ENCODE results near the gene CST11.

Gene CST11

DNA sequence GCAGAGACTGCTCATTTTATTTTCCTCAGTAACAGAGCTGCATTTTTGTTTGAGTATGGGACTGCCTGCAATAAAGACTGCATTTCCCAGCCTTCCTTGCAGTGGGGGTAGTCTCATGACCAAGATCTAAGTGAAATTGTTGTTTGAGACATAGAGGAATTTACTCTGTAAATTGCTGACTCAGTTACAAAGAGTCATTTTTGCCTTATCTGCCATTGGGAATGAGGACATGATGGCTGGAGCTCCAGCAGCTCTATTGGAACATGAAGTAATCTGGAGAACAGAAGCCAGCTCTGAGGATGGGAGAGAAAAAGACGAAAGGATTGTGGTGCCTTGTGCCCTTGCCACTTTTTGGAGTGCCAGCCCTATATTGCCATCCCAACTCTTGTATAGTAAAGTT is 2.1 kb upstream of the CST11 start:
- H3K9me3 ChIP-seq (ENCODE audit: control insufficient read depth, insufficient read depth, low read length), result no peaks in the 10 kb centered on the region
- no peak overlapping the region for H3K27ac ChIP-seq (ENCODE audit: low read depth, low read length)
- H3K36me3 ChIP-seq (ENCODE audit: control insufficient read depth, insufficient read depth, low read length), result no peaks in the 10 kb centered on the region
- H3K4me1 ChIP-seq (ENCODE audit: control insufficient read depth, insufficient read depth, low read length), result no peaks in the 10 kb centered on the region
- H3K9ac ChIP-seq (ENCODE audit: low read depth, low read length), result no peak overlapping the region
- no peak overlapping the region for H3K4me3 ChIP-seq (ENCODE audit: low read depth, low read length)
- H3K27me3 ChIP-seq (ENCODE audit: control insufficient read depth, insufficient read depth, low read length), result no peaks in the 10 kb centered on the region

DNA sequence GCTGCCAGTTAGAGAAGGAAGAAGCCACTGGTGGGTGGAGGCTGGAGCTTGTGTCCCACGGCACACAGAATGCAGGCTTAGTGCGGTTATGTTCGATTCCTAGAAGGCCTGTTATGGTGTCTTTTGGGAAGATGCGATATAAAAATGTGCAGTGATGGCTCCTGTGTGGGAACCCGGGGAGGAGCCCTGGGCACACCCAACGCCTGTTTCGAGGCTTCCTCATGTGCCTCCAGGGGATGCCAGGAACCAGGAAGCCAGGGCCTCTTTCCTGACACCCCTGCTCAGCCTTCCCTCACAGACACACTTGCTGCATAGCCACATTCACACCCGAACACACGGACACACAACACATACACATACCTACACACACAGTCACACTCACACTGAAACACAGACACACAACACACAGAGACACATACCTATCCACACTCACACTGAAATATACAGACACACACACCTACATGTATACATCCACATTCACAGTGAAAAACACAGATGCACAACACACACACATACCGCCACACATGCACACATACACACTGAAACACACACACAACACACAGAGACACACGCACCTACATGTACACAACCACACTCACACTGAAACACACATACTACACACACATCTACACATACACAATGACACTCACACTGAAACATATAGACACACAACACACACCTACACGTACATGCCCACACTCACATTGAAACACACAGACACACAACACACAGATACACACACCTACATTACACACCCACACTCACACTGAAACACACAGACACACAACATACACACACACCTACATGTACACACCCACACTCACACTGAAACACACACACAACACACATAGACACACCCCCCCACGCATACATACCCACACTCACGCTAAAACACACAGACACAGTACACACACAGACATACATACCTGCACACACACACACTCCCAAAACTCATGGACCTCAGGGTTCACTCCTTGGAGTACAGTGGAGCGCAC is 1.2 kb upstream of the CST11 start:
- no peaks in the 10 kb centered on the region for H3K36me3 ChIP-seq (ENCODE audit: control insufficient read depth, insufficient read depth, low read length)
- H3K27ac ChIP-seq (ENCODE audit: low read depth, low read length), result no peak overlapping the region
- H3K27me3 ChIP-seq (ENCODE audit: control insufficient read depth, insufficient read depth, low read length), result no peaks in the 10 kb centered on the region
- no peaks in the 10 kb centered on the region for H3K4me1 ChIP-seq (ENCODE audit: control insufficient read depth, insufficient read depth, low read length)
- no peak overlapping the region for H3K9ac ChIP-seq (ENCODE audit: low read depth, low read length)
- no peaks in the 10 kb centered on the region for H3K9me3 ChIP-seq (ENCODE audit: control insufficient read depth, insufficient read depth, low read length)
- H3K4me3 ChIP-seq (ENCODE audit: low read depth, low read length), result no peak overlapping the region

GRCh38 chr20:23451956-23452487 is 654 bp downstream of the CST11 start:
- H3K36me3 ChIP-seq (ENCODE audit: control insufficient read depth, insufficient read depth, low read length), result no peaks in the 10 kb centered on the region
- no peak overlapping the region for H3K27ac ChIP-seq (ENCODE audit: low read depth, low read length)
- no peaks in the 10 kb centered on the region for H3K27me3 ChIP-seq (ENCODE audit: control insufficient read depth, insufficient read depth, low read length)
- no peaks in the 10 kb centered on the region for H3K4me1 ChIP-seq (ENCODE audit: control insufficient read depth, insufficient read depth, low read length)
- no peak overlapping the region for H3K9ac ChIP-seq (ENCODE audit: low read depth, low read length)
- H3K9me3 ChIP-seq (ENCODE audit: control insufficient read depth, insufficient read depth, low read length), result no peaks in the 10 kb centered on the region
- H3K4me3 ChIP-seq (ENCODE audit: low read depth, low read length), result no peak overlapping the region

DNA sequence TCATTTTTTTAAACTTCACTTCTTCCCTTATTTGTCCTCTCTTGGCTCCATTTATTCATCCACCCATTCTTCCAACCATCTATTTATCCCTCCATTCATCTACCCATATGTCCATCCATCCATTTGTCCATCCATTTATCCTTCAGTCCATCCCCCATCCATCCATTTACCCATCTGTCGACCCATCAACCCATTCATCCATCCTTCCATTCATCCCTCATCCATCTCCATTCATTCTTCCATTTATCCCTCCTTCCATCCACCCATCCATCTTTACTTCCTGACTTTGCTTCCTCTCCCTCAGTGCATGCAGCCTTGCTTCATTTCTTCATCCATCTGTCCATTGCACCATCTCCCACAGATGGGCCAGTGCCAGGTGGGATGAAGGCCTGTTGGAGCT is 1.8 kb downstream of the CST11 start:
- no peaks in the 10 kb centered on the region for H3K4me1 ChIP-seq (ENCODE audit: control insufficient read depth, insufficient read depth, low read length)

DNA sequence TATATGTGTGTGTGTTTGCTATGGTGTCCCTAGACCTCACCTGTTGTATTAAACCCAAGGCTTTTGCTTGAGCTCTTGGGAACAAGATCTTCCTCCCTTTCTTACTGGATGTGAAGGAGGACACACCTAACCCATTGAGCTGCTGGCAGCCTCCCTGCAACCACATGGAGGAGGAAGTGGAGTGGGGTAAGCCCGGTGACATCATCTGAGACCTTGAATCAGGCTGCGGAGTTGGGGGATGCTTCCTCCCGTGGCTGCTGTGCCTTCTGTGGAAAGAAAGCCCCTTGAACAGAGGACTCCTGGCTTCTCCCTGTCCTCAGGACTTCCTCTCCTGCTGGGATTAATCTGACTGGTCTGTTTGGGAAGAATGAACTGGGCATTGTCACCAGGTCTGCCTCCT is 3.3 kb downstream of the CST11 start:
- Histone ChIP-seq H3K36me3 (ENCODE audit: control insufficient read depth, insufficient read depth, low read length) (no peaks in the 10 kb centered on the region), H3K27ac (ENCODE audit: low read depth, low read length) (no peak overlapping the region), H3K4me3 (ENCODE audit: low read depth, low read length) (no peak overlapping the region), H3K4me1 (ENCODE audit: control insufficient read depth, insufficient read depth, low read length) (no peaks in the 10 kb centered on the region), H3K27me3 (ENCODE audit: control insufficient read depth, insufficient read depth, low read length) (no peaks in the 10 kb centered on the region), H3K9ac (ENCODE audit: low read depth, low read length) (no peak overlapping the region), H3K9me3 (ENCODE audit: control insufficient read depth, insufficient read depth, low read length) (no peaks in the 10 kb centered on the region)

More for the DNA sequence above, 1.8 kb downstream of the CST11 start:
- no peaks in the 10 kb centered on the region for H3K27me3 ChIP-seq (ENCODE audit: control insufficient read depth, insufficient read depth, low read length)
- no peak overlapping the region for H3K27ac ChIP-seq (ENCODE audit: low read depth, low read length)
- H3K36me3 ChIP-seq (ENCODE audit: control insufficient read depth, insufficient read depth, low read length), result no peaks in the 10 kb centered on the region
- no peaks in the 10 kb centered on the region for H3K9me3 ChIP-seq (ENCODE audit: control insufficient read depth, insufficient read depth, low read length)
- H3K4me3 ChIP-seq (ENCODE audit: low read depth, low read length), result no peak overlapping the region
- H3K9ac ChIP-seq (ENCODE audit: low read depth, low read length), result no peak overlapping the region

DNA sequence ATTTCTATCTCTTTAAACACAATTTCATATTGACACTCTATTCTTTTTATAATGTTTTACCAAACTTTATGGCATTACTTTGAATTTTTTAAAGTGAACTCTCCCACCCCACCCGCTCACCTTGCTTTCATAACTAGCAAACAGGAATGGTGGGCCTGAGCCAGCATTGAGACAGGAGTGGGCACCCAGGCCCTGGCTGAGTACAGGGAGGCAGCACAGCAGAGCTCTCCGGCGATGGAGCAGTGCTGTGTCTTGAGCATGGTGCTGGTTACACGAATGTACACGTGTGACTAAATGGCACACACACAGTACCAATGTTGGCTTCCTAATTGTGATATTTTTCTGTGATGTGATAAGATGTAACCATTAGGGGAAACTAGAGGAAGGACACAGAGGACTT is 4.5 kb downstream of the CST11 start:
- Histone ChIP-seq H3K4me3 (ENCODE audit: low read depth, low read length) (no peak overlapping the region), H3K9me3 (ENCODE audit: control insufficient read depth, insufficient read depth, low read length) (no peaks in the 10 kb centered on the region), H3K4me1 (ENCODE audit: control insufficient read depth, insufficient read depth, low read length) (no peaks in the 10 kb centered on the region), H3K27ac (ENCODE audit: low read depth, low read length) (no peak overlapping the region), H3K36me3 (ENCODE audit: control insufficient read depth, insufficient read depth, low read length) (no peaks in the 10 kb centered on the region), H3K27me3 (ENCODE audit: control insufficient read depth, insufficient read depth, low read length) (no peaks in the 10 kb centered on the region), H3K9ac (ENCODE audit: low read depth, low read length) (no peak overlapping the region)

DNA sequence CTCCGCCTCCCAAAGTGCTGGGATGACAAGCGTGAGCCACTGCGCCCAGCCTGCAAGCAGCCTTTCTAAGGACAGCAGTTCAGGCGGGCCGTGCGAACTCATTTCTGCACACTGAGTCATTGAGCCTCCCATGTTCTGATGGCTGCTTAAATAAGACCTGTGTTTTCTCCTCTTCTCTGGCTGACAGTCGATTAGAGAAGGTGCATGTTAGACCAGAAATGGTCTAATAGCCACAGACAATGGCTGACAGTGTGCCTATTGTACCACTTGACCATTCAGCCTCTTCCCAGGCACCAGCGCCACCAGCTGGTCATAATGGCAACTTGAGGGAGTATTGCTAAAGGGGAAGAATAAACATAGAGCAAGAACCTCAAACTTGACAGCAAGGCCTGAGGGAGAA is 6.2 kb downstream of the CST11 start:
- no peaks in the 10 kb centered on the region for H3K27me3 ChIP-seq (ENCODE audit: control insufficient read depth, insufficient read depth, low read length)
- H3K9me3 ChIP-seq (ENCODE audit: control insufficient read depth, insufficient read depth, low read length), result no peaks in the 10 kb centered on the region
- H3K4me3 ChIP-seq (ENCODE audit: low read depth, low read length), result no peak overlapping the region
- H3K4me1 ChIP-seq (ENCODE audit: control insufficient read depth, insufficient read depth, low read length), result no peaks in the 10 kb centered on the region
- no peak overlapping the region for H3K27ac ChIP-seq (ENCODE audit: low read depth, low read length)
- H3K9ac ChIP-seq (ENCODE audit: low read depth, low read length), result no peak overlapping the region
- H3K36me3 ChIP-seq (ENCODE audit: control insufficient read depth, insufficient read depth, low read length), result no peaks in the 10 kb centered on the region

GRCh38 chr20:23445596-23446217 is 7.0 kb downstream of the CST11 start:
- H3K4me1 ChIP-seq (ENCODE audit: control insufficient read depth, insufficient read depth, low read length), result no peaks in the 10 kb centered on the region
- no peak overlapping the region for H3K4me3 ChIP-seq (ENCODE audit: low read depth, low read length)
- no peak overlapping the region for H3K27ac ChIP-seq (ENCODE audit: low read depth, low read length)
- H3K9me3 ChIP-seq (ENCODE audit: control insufficient read depth, insufficient read depth, low read length), result no peaks in the 10 kb centered on the region
- H3K27me3 ChIP-seq (ENCODE audit: control insufficient read depth, insufficient read depth, low read length), result no peaks in the 10 kb centered on the region
- H3K9ac ChIP-seq (ENCODE audit: low read depth, low read length), result no peak overlapping the region
- no peaks in the 10 kb centered on the region for H3K36me3 ChIP-seq (ENCODE audit: control insufficient read depth, insufficient read depth, low read length)

DNA sequence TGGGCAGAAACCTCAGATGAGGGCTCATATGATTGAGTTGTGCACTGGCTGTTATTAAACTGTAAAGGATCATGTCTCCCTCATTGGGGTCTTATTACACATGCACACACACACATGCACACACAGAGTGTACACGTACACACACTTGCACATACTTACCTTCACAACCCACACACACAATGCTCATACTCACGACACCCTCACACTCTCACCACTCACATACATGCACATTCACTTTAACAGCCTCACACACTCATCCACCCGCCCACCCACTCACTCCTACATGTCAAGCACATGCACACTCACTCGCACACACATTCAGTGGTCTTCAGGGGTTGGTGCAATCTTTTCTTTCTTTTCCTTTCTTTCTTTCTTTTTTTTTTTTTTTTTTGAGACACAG is 7.8 kb downstream of the CST11 start:
- no peak overlapping the region for H3K27ac ChIP-seq (ENCODE audit: low read depth, low read length)
- H3K9me3 ChIP-seq (ENCODE audit: control insufficient read depth, insufficient read depth, low read length), result no peaks in the 10 kb centered on the region
- H3K4me3 ChIP-seq (ENCODE audit: low read depth, low read length), result no peak overlapping the region
- H3K36me3 ChIP-seq (ENCODE audit: control insufficient read depth, insufficient read depth, low read length), result no peaks in the 10 kb centered on the region
- no peaks in the 10 kb centered on the region for H3K27me3 ChIP-seq (ENCODE audit: control insufficient read depth, insufficient read depth, low read length)
- H3K9ac ChIP-seq (ENCODE audit: low read depth, low read length), result no peak overlapping the region
- no peaks in the 10 kb centered on the region for H3K4me1 ChIP-seq (ENCODE audit: control insufficient read depth, insufficient read depth, low read length)

GRCh38 chr20:23442436-23442835 is 10.2 kb downstream of the CST11 start:
- Histone ChIP-seq H3K27me3 (ENCODE audit: control insufficient read depth, insufficient read depth, low read length) (no peaks in the 10 kb centered on the region), H3K36me3 (ENCODE audit: control insufficient read depth, insufficient read depth, low read length) (no peaks in the 10 kb centered on the region), H3K27ac (ENCODE audit: low read depth, low read length) (no peak overlapping the region), H3K4me1 (ENCODE audit: control insufficient read depth, insufficient read depth, low read length) (no peaks in the 10 kb centered on the region), H3K9ac (ENCODE audit: low read depth, low read length) (no peak overlapping the region), H3K4me3 (ENCODE audit: low read depth, low read length) (no peak overlapping the region), H3K9me3 (ENCODE audit: control insufficient read depth, insufficient read depth, low read length) (no peaks in the 10 kb centered on the region)

DNA sequence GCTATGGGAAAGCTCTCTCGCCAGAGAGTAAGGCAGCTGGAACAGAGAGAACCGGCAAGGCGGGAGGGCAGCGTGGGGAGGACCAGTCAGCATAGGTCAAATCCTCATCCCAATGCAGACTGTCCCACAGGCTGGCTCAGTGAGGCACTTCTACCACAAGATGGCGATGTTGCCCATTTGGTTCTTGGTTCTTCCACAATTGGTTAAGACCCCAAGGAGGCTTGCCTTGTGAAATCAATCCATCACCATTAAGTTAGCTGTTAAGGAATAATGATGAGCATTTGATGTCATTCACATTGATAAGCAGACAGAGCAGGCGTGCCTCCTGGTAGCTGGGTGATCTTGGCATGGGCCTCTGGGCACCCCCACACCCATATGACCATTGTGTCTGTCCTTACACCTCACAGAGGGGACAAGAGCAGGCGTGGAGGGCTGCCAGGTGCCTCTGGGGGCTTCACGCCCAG is 10.8 kb downstream of the CST11 start:
- no peak overlapping the region for H3K27ac ChIP-seq (ENCODE audit: low read depth, low read length)
- H3K4me3 ChIP-seq (ENCODE audit: low read depth, low read length), result no peak overlapping the region
- no peaks in the 10 kb centered on the region for H3K4me1 ChIP-seq (ENCODE audit: control insufficient read depth, insufficient read depth, low read length)
- H3K27me3 ChIP-seq (ENCODE audit: control insufficient read depth, insufficient read depth, low read length), result no peaks in the 10 kb centered on the region
- H3K36me3 ChIP-seq (ENCODE audit: control insufficient read depth, insufficient read depth, low read length), result no peaks in the 10 kb centered on the region
- H3K9ac ChIP-seq (ENCODE audit: low read depth, low read length), result no peak overlapping the region
- no peaks in the 10 kb centered on the region for H3K9me3 ChIP-seq (ENCODE audit: control insufficient read depth, insufficient read depth, low read length)

All from HUES48 (cell line).